ENCODE results near the gene MRPL4.

DNA sequence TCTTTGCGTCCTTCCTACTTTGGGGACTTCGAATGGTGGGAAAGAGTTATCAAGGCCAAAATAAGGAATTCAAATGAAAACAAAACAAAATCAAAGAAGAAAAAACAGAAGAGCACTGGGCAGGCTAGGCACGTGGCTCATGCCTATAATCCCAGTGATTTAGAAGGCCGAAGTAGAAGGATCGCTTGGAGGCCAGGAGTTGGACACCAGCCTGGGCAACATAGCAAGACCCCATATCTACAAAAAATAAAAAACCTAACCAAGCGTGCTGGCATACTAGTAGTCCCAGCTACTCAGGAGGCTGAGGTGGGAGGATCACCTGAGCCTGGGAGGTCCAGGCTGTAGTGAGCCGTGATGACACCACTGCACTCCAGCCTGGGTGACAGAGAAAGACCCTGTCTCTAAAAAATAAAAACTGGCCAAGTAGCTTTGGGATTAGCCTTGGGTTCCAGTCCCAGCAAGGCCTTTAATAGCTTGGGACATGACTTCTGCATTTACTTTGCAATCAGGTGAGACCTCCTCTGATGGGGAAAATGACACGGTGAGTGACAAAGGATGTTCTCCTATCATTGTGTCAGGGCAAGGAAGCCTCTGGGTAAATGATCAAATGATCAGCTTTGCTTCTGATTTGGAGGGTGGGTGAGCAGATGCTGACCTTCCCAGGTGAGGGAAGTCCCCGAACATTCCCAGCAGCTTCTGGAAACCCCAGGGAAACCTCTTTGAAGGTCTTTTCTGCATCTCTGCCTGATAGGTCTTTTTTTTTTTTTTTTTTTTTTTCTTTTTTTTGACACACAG is 26.0 kb downstream of the MRPL4 start:
- TF ChIP-seq CTCF (conservative IDR thresholded peaks at IDR 0.05; ENCODE audit: low read length) (no peak), EZH2phosphoT487 (IDR thresholded peaks at IDR 0.05; ENCODE audit: borderline replicate concordance) (no peak)
